CD4-positive, alpha-beta T cell treated with Interferon alpha-2 for 1 hour (primary cell): Measurements from ENCODE around the gene PTGER1.
A peak's percentile ranks its signal among the peaks of the same experiment; 100 is the strongest.
"Not testable (repeated sequence)": the region's sequence is repeated elsewhere in the genome, so short reads cannot be mapped to it uniquely, and the experiment has no call there.

Experiments
- DNase-seq, 2 donors: peaks; one replicate each; pipeline ENCODE4 v3.0.0-alpha.2; 2020 to 2022

The PTGER1 gene, protein sequence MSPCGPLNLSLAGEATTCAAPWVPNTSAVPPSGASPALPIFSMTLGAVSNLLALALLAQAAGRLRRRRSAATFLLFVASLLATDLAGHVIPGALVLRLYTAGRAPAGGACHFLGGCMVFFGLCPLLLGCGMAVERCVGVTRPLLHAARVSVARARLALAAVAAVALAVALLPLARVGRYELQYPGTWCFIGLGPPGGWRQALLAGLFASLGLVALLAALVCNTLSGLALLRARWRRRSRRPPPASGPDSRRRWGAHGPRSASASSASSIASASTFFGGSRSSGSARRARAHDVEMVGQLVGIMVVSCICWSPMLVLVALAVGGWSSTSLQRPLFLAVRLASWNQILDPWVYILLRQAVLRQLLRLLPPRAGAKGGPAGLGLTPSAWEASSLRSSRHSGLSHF

DNA sequence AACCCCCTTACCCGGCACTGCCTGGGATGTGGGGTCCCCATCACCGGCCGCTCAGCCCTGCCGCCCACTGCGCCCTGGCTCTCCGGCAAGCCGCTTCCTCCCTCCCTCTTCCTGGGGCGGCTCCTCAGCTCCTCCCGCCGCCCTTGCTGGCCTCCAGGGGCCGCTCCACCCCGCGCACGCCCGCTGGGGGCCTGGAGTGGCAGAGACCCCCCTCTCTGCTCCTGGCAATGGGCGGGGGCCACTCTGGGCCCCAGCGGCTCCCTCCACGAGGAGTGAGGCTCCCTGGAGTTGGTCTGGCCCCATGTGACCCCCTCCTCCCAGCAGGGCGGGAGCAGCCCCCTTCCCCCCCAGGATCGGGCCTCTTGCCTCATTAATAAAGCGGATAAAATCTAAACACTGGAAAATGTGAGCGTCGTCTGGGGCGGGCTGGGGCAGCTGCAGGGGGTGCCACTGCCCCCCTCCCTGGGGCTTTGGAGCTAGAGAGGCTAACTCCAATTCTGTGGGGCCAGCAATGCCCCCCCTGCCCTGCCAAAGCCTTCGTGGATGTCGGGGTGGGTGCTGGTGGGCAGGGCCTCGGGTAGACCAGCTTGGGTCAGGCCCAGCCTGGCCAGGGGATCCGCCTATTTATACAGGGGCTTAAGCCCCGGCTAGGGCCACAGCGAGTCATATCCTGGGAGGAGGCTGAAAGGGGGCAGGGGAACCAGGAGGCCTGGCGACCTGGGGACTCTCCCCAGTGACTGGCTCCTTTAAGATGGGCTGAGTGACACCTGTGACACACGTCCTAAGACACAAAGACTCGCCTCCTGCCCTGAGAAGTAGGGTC, at the start of gene PTGER1:
PTGER1 (minus strand) TSS at position 104 of the 823 bp plus-strand sequence. CDS start 1,034 bp downstream, outside the sequence.
- DNase-seq = peak in 1 of 2 donors; percentile 40

DNA sequence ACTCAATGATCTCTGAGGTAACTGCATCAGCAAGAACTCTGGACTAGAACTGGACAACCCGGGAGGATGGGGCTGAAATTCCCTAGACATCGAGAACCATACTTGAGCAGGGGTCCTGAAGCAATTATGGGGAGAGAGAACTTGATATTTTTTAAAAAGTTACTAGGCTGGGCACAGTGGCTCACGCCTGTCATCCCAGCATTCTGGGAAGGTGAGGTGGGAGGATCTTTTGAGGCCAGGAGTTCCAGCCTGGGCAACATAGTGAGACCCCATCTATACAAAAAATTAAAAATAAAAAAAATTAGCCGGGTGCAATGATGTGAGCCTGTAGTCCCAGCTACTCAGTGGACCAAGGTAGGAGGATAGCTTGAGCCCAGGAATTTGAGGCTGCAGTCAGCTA, 45.4 kb upstream of the PTGER1 start:
- DNase-seq = no peak

DNA sequence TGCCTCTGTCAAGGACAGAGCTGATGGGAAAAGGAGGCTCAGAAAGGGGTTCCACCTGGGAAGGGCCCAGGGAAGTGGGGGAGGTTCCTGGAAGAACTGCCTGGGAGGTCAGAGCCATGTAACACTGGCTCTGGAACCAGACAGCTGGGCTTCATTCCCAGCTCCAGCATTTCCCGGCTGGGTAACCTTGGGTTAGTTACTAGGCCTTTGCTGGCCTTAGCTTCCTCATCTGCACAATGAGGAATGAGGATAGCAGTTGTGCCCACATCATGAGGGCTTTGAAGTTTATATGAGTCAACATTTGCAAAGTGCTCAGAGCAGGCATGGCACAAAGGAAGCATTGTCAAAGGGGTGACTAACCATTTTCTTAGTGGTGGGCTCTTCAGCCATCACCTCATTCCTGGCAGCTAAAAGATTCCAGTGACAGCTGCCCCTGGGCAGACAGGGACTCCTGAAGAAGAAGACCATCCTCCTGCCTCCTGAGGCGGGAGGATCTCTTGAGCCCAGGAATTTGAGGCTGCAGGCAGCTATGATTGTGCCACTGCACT, 44.8 kb upstream of the PTGER1 start:
- DNase-seq = no peak

DNA sequence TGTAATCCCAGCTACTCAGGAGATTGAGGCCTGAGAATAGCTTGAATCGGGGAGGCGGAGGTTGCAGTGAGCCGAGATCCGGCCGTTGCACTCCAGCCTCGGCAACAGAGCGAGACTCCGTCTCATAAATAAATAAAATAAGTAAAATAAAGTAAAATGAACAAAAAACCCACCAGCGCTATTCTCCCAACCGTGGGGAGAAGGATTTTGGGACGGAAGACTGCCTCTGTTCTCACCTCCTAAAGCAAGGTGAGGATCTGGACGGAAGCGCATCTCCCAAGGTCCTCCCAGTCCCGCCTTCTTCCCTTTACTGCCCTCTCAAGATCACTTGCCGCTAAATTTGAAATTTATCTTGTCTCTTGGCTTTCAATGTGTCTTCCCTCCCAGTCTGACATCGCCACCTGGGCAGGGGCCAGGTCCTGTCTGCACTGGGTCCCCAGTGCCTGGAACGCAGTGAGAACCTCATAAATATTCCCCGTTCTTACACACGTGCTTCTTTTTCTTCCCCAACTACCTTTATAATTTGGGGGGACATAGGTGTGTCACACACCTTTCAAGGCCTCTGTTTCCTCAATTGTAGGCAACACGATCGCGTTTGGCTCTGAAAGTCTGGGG, 44.2 kb upstream of the PTGER1 start:
- no peak for DNase-seq

DNA sequence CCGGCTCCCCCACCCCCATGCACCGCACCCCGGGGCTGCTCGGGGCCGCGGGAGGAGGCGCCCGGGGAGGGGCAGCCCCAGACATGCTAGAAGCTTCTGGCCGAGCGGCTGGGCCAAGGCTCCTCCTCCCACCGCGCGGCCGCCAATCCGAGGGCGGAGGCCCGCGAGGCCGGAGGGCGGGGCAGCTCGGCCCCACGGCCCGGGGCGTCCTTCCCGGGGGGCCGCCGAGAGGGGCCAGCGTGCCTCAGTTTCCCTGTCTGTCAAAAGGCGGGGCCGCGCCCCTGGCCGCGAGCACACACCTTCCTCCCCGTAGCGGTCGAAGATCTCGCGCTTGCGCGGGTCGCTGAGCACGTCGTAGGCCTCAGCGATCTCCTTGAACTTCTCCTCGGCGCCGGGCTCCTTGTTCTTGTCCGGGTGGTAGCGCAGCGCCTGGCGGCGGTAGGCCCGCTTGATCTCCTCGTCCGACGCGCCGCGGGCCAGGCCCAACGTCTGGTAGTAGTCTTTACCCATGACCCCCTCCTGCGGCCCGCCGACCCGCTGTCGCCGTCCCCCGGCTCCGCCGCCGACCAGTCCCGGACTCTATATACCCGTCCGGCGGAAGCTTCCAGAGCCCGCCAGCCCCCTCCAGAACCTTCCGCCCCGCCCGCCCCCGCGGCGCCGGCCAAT, 42.8 kb upstream of the PTGER1 start, which contains the start of gene DNAJB1:
DNAJB1 (minus strand) TSS at position 558 of the 666 bp plus-strand sequence; CDS start at position 510, 48 bp downstream.
- peak; percentile 72 to 82 for DNase-seq

DNA sequence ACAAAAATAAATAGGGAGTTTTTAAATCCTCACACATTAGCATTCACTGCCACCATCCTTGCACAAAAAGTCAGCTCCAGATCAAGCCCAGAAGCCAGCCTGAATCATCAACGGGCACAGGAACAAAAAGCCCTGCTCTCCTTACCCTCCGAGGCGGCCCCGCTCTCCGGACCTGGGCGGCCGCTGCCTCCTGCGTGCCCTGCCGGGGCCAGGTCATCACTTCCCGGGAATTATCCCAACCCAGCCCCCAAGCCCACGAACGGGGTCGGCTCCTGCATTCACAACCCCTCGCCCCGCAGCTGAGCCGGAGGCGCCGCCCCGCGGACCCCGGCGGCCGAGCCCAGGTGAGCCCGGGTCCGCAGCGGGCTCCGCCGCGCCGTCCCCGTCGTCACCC, 42.3 kb upstream of the PTGER1 start:
- no peak for DNase-seq

DNA sequence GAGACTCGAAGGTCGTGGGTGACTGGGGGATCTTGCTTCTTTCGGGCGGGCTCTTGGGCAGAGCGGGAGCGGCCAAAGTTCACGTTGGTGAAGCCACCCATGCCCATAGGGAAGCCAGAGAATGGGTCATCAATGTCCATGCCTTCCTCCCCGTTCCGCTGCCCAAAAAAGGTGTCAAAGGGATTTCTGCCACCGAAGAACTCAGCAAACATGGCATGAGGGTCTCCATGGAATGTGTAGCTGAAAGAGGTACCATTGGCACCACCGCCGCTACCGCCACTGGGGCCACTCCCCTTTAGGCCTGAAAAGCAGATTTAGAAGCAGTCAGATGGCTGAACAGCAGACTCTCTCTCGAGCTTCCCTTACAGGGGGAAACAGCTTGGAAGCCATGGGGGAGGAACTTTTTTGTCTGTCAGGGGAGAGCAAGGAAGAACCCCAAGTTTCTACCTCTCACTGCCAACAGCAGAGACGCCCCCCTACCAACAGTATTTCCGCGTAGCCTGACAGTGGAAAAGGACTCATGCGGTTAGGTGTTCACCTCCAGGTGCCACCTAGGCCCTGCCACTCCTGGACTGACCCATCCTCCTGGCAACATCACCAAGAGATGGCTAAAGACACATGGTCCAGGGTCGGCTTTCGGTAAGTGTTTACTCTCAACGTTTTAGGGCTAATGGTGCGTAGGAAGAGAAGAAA, 41.7 kb upstream of the PTGER1 start:
- peak; percentile 12 to 48 for DNase-seq

DNA sequence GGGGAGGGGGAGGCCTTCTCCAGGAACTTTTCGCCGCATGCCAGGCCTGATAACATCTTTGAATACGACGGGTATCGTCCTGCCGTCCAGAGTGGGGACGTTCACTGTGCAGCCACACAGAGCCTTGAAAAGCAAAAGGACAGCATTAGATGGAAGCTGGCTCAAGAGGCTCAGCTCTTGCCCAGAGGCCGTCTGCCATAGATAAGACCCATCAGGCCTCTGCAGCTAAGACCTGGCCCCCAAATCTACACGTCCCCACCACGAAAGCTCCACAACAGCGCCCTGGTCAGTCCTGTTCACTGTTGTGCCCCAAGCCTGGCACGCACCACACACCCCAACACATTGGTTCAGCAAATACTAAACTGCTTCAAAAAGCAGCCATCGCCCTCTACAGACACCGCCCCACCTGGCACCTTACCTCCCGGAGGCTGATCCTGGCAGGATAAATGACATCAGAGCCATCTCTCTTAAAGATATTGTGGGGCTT, 40.9 kb upstream of the PTGER1 start:
- peak in 1 of 2 donors; percentile 28 for DNase-seq

DNA sequence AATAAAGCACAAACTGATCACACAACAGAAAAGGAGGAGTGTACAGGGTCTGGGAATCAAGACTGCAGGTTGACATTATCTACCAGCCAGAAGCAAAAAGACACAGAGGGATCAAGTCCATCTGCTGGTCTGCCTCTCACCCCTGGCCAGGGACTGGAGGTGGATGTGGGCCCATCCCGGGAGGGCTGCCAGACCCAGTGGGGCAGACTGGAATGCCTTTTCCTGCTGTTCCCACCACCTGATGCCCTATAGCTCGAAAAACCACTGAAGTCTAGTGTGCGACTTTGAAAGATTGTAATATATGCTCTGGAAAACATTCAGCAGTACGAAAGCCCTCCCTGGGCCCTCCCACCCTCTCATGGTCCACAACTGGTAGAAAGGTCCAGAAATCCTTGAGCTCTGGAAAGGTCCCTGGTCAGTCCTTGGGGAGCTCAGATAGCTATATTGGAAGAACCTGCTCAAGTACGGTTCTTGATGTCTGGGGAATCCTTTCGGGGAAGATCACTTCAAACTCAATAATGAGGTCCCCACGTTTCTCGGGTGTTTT, 40.4 kb upstream of the PTGER1 start:
- peak in 1 of 2 donors; percentile 32 for DNase-seq

DNA sequence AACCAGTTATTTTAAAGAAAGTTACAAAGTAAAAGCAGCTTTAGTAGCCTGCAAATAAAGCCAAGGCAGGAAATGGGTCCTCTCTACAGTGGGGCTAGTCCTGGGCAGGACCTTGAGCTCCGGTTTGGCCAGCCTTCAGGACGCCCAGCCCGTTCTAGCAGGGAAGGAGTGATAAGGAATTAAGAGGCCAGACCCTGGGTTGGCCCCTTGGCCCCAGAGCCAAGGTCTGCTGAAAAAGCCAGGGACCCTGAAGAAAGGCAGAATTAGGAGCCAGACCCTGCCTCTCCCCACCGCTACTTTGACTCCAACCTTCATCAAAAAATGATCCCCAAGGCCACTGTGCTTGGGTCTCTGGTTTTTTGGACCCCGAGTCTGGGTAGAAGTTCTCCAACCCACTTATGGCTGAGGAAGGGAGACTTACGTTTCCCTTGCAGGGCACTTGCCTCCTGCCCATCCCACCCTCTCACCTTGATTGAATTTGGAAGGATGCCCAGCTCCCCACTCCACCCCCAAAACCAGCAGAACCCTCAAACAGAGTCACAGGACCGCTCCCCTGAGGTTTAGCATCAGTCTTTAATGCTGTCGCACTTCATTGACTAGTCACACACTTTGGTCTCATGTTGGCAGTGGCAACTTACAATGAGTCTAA, 39.2 kb upstream of the PTGER1 start:
- peak; percentile 25 to 38 for DNase-seq

DNA sequence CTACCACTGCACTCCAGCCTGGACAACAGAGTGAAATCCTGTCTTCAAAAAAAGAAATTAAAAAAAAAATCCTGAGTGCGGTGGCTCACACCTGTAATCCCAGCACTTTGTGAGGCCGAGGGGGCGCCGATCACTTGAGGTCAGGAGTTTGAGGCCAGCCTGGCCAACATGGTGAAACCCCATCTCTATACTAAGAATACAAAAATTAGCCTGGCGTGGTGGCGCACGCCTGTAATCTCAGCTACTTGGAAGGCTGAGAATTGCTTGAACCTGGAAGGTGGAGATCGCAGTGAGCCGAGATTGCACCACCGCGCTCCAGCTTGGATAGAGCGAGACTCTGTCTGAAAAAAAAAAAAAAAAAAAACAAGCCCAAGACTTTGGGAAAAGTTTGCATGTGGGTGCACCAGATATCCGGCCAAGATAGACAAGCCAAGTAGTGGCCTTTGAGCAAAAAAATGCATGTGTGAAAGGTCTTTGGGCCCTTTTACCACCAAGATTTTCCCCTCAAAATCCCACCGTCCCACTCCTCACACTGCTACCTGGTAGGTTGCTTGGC, 37.3 kb upstream of the PTGER1 start:
- DNase-seq = peak in 1 of 2 donors; percentile 18

DNA sequence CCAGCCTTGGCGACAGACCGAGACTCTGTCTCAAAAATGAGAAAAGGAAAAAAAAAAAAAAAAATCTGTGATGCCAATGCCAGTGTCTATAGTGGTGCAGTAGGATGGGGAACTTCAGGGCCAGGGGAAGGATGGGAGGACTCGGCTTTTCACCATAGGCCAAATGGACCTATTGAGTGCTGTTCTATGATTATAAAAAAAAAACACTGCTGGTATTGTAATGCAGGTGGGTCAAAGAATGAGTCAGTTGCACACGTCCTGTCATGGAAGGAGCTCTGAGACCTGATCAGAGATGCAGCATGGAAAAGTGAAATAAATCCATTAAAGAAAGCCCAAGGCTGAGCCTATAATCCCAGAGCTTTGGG, 36.1 kb upstream of the PTGER1 start:
- DNase-seq = peak in 1 of 2 donors; percentile 32

DNA sequence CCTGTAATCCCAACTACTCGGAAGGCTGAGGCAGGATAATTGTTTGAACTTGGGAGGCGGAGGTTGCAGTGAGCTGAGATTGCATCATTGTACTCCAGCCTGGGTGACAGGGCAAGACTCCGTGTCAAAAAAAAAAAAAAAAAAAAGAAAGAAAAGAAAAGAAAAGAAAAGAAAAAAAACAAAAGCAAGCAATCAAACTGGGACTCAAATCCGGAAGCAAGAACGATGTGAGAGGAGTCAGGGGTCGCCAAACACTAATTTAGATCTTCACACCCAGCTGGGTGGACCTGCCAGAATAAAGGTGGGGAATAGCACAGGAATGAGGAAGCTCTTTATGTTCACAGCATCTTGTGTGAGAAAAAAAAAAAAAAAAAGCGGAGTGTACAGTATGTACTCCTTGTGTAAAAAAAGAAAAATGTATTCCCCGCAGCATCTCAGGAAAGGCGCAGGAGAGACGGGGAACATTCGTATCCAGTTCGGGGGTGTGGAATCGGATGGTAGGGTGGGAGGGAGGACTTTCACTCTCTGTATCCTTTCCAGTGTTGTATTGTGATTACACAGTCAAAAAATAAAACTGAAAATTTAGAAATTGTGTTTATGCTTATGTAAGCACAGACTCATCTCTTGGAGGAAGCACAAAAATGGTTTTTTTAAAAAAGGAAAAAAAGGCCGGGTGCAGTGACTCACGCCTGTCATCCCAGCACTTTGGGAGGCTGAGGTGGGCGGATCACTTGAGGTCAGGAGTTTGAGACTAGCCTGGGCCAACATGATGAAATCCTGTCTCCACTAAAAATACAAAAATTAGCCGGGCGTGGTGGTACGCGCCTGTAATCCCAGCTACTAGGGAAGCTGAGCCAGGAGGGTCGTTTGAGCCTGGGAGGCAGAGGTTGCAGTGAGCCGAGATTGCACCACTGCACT, 35.4 kb upstream of the PTGER1 start:
- peak; percentile 31 to 44 for DNase-seq

DNA sequence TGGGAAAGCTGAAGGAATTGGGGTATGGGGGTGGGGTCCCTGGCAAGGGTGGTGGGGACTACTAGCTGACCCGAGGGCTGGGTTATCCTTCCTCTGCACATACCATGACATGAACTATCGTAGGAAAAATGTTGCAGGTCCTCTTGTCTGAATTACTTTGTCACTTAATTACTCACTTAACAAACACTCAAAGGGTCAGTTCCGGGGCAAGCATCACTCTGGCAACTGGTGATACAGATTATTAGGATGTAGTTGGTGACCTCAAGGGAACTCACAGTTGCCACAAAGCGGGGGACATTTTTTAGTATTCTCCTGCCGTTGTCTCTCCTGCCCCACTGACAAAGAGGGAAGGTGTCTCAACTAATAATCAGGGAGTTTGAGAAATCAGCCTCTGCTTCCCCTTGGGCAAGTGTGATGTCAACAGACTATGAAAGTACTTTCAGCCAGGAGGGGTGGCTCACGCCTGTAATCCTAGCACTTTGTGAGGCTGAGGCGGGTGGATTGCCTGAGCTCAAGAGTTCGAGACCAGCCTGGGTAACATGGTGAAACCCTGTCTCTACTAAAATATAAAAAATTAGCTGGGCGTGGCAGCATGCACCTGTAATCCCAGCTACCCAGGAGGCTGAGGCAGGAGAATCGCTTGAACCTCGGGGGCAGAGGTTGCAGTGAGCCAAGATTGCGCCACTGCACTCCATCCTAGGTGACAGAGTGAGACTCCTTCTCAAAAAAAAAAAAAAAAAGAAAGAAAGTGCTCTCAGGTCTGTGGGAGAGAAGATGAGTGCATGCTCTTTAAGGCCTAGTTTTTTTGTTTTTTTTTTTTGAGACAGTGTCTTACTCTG, 32.8 kb upstream of the PTGER1 start:
- DNase-seq = peak; percentile 26 to 29

DNA sequence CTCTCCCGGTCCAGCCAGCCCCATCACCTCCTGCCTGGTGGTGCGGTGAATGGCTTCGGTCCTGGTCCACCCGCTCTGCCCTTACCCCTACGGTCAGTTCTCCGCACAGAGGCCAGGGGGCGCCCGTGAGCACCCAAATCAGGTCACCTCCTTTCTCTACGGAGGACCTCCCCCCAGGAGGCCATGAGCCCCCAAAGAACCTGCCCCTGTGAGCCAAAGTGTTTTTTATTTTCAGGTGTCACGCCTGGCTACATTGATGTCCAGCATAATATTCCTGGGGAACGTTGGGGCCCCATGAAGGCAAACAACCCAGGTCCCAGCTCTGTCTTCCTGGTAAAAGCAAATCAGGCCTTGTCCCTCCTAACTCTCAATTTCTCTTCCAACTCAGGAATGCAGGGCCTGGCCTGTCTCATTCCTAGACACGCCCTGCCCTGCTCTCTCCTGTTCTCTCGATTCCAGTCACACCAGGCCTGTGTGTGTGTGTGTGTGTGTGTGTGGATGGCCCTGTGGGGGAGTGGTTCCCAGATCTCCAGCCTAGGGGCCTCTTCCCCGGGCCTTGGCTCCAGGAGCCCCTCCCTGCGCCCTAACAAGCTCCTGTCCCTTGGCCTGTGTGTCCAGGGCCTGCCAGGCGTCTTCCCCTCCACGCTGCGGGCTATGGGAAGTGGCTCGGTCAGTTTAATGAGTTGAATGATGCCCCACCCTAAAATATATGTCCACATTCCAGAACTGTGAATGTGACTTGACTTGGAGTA, 30.5 kb upstream of the PTGER1 start:
- peak; percentile 73 to 82 for DNase-seq

DNA sequence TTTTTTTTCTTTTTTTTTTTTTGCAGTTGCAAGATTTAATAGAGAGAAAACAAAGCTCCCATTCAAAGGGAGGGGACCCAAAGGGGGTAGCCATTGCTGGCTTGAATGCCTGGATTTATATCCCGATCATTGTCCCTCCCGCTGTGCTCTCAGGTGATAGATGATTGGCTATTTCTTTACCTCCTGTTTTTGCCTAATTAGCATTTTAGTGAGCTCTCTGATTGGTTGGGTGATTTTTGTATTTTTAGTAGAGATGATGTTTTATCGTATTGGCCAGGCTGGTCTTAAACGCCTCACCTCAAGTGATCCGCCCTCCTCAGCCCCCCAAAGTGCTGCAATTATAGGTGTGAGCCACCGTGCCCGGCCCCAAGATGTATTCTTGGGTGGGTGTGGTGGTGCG, 29.4 kb upstream of the PTGER1 start:
- DNase-seq = not testable (repeated sequence)

DNA sequence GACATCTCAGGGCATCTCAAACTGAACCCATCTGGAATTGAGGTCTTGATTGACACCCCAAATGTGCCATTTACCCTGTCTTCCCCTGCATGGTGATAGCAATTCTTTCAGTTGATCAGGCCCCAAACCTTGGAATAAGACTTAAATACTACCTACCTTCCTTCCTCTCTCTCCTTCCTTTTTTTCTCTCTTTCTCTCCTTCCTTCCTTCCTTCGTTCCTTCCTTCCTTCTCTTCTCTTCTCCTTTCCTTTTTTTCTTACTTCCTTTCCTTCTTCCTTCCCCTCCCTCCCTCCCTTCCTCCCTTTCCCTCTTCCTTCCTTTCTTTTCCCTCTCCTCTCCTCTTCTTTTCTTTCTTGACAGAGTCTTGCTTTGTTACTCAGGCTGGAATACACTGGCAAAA, 28.1 kb upstream of the PTGER1 start:
- no peak for DNase-seq
